Loucy (cell line): ENCODE results near the gene CPOX.

Experiments used
- H2AFZ ChIP-seq: fragments of 200-600 bp; sonication (generic); 2 replicates; pipeline ENCODE4 v1.6.0; 2016; ENCODE audit warnings: antibody characterized with exemption, mild to moderate bottlenecking, low read length, moderate library complexity
- H3F3A ChIP-seq: fragments of 200-600 bp; 2 replicates; pipeline ENCODE4 v1.6.0; 2016; ENCODE audit warnings: antibody characterized with exemption, low read depth, mild to moderate bottlenecking
- H3K27me3 ChIP-seq: fragments of 200-600 bp; sonication (generic); 2 replicates; pipeline ENCODE4 v1.6.1; 2014; ENCODE audit warnings: low read length, mild to moderate bottlenecking; ENCODE audit not compliant: insufficient read depth, poor library complexity, severe bottlenecking
- H3K36me3 ChIP-seq: fragments of 200-600 bp; sonication (generic); 2 replicates; pipeline ENCODE4 v1.6.1; 2016; ENCODE audit warnings: low read length; ENCODE audit not compliant: insufficient read depth
- H3K4me1 ChIP-seq: fragments of 200-600 bp; sonication (generic); 2 replicates; pipeline ENCODE4 v1.5.1; 2014; ENCODE audit warnings: low read length, mild to moderate bottlenecking; ENCODE audit not compliant: insufficient read depth, poor library complexity, severe bottlenecking
- H3K4me2 ChIP-seq: fragments of 200-600 bp; sonication (generic); 2 replicates; pipeline ENCODE4 v1.6.0; 2014; ENCODE audit warnings: antibody characterized with exemption, low read length, low read depth, mild to moderate bottlenecking; ENCODE audit not compliant: poor library complexity, severe bottlenecking
- H3K4me3 ChIP-seq: fragments of 200-600 bp; sonication (generic); 2 replicates; pipeline ENCODE4 v1.5.1; 2014; ENCODE audit warnings: low read length, mild to moderate bottlenecking, mixed read lengths; ENCODE audit not compliant: poor library complexity, severe bottlenecking
- H3K79me2 ChIP-seq: fragments of 200-600 bp; sonication (generic); 2 replicates; pipeline ENCODE4 v1.6.1; 2014; ENCODE audit warnings: low read length; ENCODE audit not compliant: insufficient read depth
- H3K9ac ChIP-seq: fragments of 200-600 bp; sonication (generic); 2 replicates; pipeline ENCODE4 v1.6.0; 2014; ENCODE audit warnings: mild to moderate bottlenecking, low read depth, low read length, moderate library complexity; ENCODE audit not compliant: poor library complexity, severe bottlenecking
- H3K9me2 ChIP-seq: fragments of 200-600 bp; sonication (generic); replicated peaks from 2 replicates; pipeline ENCODE4 v1.6.1; 2016; ENCODE audit warnings: low read depth, low read length, mixed read lengths
- H3K9me3 ChIP-seq: fragments of 200-600 bp; sonication (generic); 2 replicates; pipeline ENCODE4 v1.6.1; 2014; ENCODE audit warnings: mild to moderate bottlenecking, antibody characterized with exemption, low read length, low read depth; ENCODE audit not compliant: insufficient read depth
- H4K20me1 ChIP-seq: fragments of 200-600 bp; sonication (generic); 2 replicates; pipeline ENCODE4 v1.6.0; 2014; ENCODE audit warnings: antibody characterized with exemption, low read length, mild to moderate bottlenecking; ENCODE audit not compliant: insufficient read depth, poor library complexity, severe bottlenecking
- CTCF ChIP-seq: fragments of 200-600 bp; sonication (generic); conservative IDR thresholded peaks from 2 replicates; pipeline ENCODE4 v1.5.1; 2014; ENCODE audit warnings: mild to moderate bottlenecking, antibody characterized with exemption, low read length
- EZH2phosphoT487 ChIP-seq: fragments of 200-600 bp; IDR thresholded peaks from 2 replicates; pipeline ENCODE4 v1.6.1; 2018; ENCODE audit warnings: antibody characterized with exemption, mild to moderate bottlenecking, moderate library complexity, borderline replicate concordance

CPOX gene

GRCh38 chr3:98582042-98582441 lies 11.4 kb downstream of the CPOX start:
- Histone ChIP-seq H3K4me2 (no peak overlapping the region), H2AFZ (no peak overlapping the region), H3K9me3 (no peaks in the 10 kb centered on the region), H3K27me3 (no peaks in the 10 kb centered on the region), H3K4me3 (no peak overlapping the region), H3K9ac (no peak overlapping the region), H3F3A (no peaks in the 10 kb centered on the region), H3K36me3 (peaks cover 12% of the 10 kb centered on the region; the same call in 1 of the 2 replicates), H3K9me2 (no peaks in the 10 kb centered on the region), H4K20me1 (no peaks in the 10 kb centered on the region), H3K79me2 (no peaks in the 10 kb centered on the region), H3K4me1 (peaks cover 20% of the 10 kb centered on the region)
- TF ChIP-seq CTCF (no peak), EZH2phosphoT487 (no peak)

DNA sequence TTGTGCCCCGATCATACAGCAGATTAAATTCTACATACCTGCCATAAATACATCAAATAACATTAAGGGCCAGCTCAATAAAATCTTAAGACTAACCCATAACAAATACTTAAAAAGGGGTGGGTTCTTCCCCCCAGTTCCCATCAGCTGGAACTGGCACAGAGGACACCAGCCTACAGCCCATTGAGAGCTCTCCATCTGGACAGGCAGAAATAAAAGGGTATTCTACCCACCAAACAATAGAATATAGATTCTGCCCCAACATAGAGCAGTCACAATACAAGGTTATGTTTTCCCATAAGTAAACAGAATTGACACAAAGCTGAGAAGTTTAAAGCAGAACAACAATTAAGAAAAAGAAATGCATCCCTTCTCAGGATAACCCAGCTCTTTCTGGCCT lies 11.9 kb downstream of the CPOX start:
- H3K79me2 ChIP-seq = no peaks in the 10 kb centered on the region
- no peak for TF ChIP-seq EZH2phosphoT487
- peaks cover 20% of the 10 kb centered on the region for H3K4me1 ChIP-seq
- H3K27me3 ChIP-seq = no peaks in the 10 kb centered on the region
- no peaks in the 10 kb centered on the region for H3K9me2 ChIP-seq
- no peaks in the 10 kb centered on the region for H3K9me3 ChIP-seq
- no peak overlapping the region for H3K9ac ChIP-seq
- H3K36me3 ChIP-seq = peaks cover 12% of the 10 kb centered on the region; the same call in 1 of the 2 replicates
- no peak overlapping the region for H3K4me3 ChIP-seq
- no peak overlapping the region for H2AFZ ChIP-seq
- H3K4me2 ChIP-seq = no peak overlapping the region
- no peaks in the 10 kb centered on the region for H4K20me1 ChIP-seq
- no peaks in the 10 kb centered on the region for H3F3A ChIP-seq

GRCh38 chr3:98580401-98581386 lies 12.7 kb downstream of the CPOX start:
- H3K9ac ChIP-seq = no peak overlapping the region
- no peaks in the 10 kb centered on the region for H3K79me2 ChIP-seq
- H4K20me1 ChIP-seq = no peaks in the 10 kb centered on the region
- H2AFZ ChIP-seq = no peak overlapping the region
- H3K4me3 ChIP-seq = no peak overlapping the region
- H3K9me2 ChIP-seq = no peaks in the 10 kb centered on the region
- H3K4me1 ChIP-seq = peaks cover 20% of the 10 kb centered on the region
- no peak for TF ChIP-seq EZH2phosphoT487
- no peak for TF ChIP-seq CTCF
- no peaks in the 10 kb centered on the region for H3K9me3 ChIP-seq
- no peak overlapping the region for H3K4me2 ChIP-seq
- no peaks in the 10 kb centered on the region for H3K27me3 ChIP-seq
- no peaks in the 10 kb centered on the region for H3F3A ChIP-seq
- H3K36me3 ChIP-seq = peaks cover 12% of the 10 kb centered on the region; the same call in 1 of the 2 replicates
